HepG2 (cell line): ENCODE data around the gene TCEAL8. TPM values are rescaled to one million over a fixed set of nuclear protein-coding genes. Genes with fewer than 3 reads are reported as not detected.

ENCODE experiments used
- ATAC-seq: fragments of 200-7000 bp; cut with Tn5 transposase; 3 replicates; pipeline ENCODE4 v1.9.1; 2020; ENCODE audit warnings: mild to moderate bottlenecking, moderate library complexity
- BruUV-seq: library from RNA; stranded (reverse); fragments of 400-500 nt; replicated peaks from 2 replicates; lab custom pipeline; 2021; lab: Mats Ljungman, UMichigan
- CTCF ChIA-PET: fragments of 300-600 bp; formaldehyde crosslinking; extraction: SDS; loops from one replicate; lab custom pipeline; 2021; ENCODE audit warnings: low total read pairs, inconsistent platforms, low intra/inter-chr PET ratio; lab: Yijun Ruan, JAX
- POLR2A ChIA-PET: fragments of 350-600 bp; sonication (Branson Sonifier 250); formaldehyde crosslinking; loops from one replicate; lab custom pipeline; 2020; ENCODE audit warnings: antibody characterized with exemption, inconsistent platforms; lab: Yijun Ruan, JAX
- DNase-seq: peaks from one replicate; pipeline ENCODE4 v3.0.0-alpha.2; 2015; ENCODE audit warnings: low spot score
- FAIRE-seq: peaks from 3 replicates; lab custom pipeline; 2011; peaks lifted over from hg19 to GRCh38; lab: Jason Lieb, UNC
- H2AFZ ChIP-seq: one replicate; pipeline ENCODE4 v1.6.1; 2011; ENCODE audit warnings: low read length, inconsistent platforms
- H3K27ac ChIP-seq: fragments of 300-600 bp; 3 replicates; pipeline ENCODE4 v1.8.0; 2011; ENCODE audit warnings: mixed run types, mild to moderate bottlenecking, mixed read lengths, low read length, inconsistent platforms; ENCODE audit not compliant: insufficient read depth; ENCODE audit errors: extremely low read length
- H3K27me3 ChIP-seq, 2 experiments: fragments of 200-600 bp in 1 of 2; 2 replicates in 1 of 2; 3 replicates in 1 of 2; pipeline versions ENCODE4 v1.6.0 to v1.8.0; 2011; ENCODE audit warnings: low read length in 2 of 2, mild to moderate bottlenecking in 2 of 2, moderate library complexity in 2 of 2, inconsistent platforms in 1 of 2; ENCODE audit not compliant: insufficient read depth in 2 of 2, control insufficient read depth in 1 of 2
- H3K36me3 ChIP-seq, 2 experiments: fragments of 200-600 bp in 1 of 2; replicated peaks in 1 of 2; 2 replicates in 1 of 2; 3 replicates in 1 of 2; pipeline versions ENCODE4 v1.5.1 to v1.8.0; 2011; ENCODE audit warnings: low read length in 2 of 2, inconsistent platforms in 1 of 2; ENCODE audit not compliant: insufficient read depth in 2 of 2, control insufficient read depth in 1 of 2
- H3K4me1 ChIP-seq: 2 replicates; pipeline ENCODE4 v1.5.1; 2012; ENCODE audit warnings: low read length, inconsistent platforms; ENCODE audit not compliant: insufficient read depth
- H3K4me2 ChIP-seq: 2 replicates; pipeline ENCODE4 v1.6.0; 2011; ENCODE audit warnings: low read depth, low read length, inconsistent platforms
- H3K4me3 ChIP-seq, 3 experiments: fragments of 200-600 bp in 1 of 3; sonication (generic), shearing (Covaris generic) in 1 of 3; replicated peaks in 1 of 3; 2 replicates each; pipeline ENCODE4 v1.5.1; 2011 to 2016; ENCODE audit warnings: low read length in 3 of 3, inconsistent platforms in 2 of 3, low read depth in 2 of 3, mild to moderate bottlenecking in 2 of 3, control low read depth in 1 of 3, mixed read lengths in 1 of 3; ENCODE audit not compliant: insufficient read depth in 1 of 3
- H3K79me2 ChIP-seq: one replicate; pipeline ENCODE4 v1.6.1; 2011; ENCODE audit warnings: low read length, inconsistent platforms; ENCODE audit not compliant: insufficient read depth
- H3K9ac ChIP-seq: 2 replicates; pipeline ENCODE4 v1.6.0; 2011; ENCODE audit warnings: mild to moderate bottlenecking, low read depth, low read length, inconsistent platforms; ENCODE audit not compliant: insufficient read depth
- H3K9me3 ChIP-seq: 2 replicates; pipeline ENCODE4 v1.5.1; 2012; ENCODE audit warnings: mild to moderate bottlenecking, low read length
- H4K20me1 ChIP-seq: 2 replicates; pipeline ENCODE4 v1.6.0; 2011; ENCODE audit warnings: inconsistent platforms, mild to moderate bottlenecking, low read length, moderate library complexity; ENCODE audit not compliant: insufficient read depth
- BRCA1 ChIP-seq: sonication (generic); formaldehyde crosslinking; IDR thresholded peaks from 2 replicates; pipeline ENCODE4 v1.4.0; 2020; ENCODE audit warnings: missing genetic modification reagents
- CENPBD1 ChIP-seq: sonication (generic); formaldehyde crosslinking; IDR thresholded peaks from 2 replicates; pipeline ENCODE4 v1.8.0; 2022; ENCODE audit warnings: missing genetic modification reagents, low read depth, mild to moderate bottlenecking, borderline replicate concordance
- GABPA ChIP-seq, 2 experiments: IDR thresholded peaks; 2 replicates each; pipeline ENCODE4 v1.6.1; 2011 to 2016; ENCODE audit warnings: low read depth in 2 of 2, low read length in 1 of 2, missing biosample characterization in 1 of 2, missing genetic modification characterization in 1 of 2
- HOXA3 ChIP-seq: sonication (generic); formaldehyde crosslinking; IDR thresholded peaks from 2 replicates; pipeline ENCODE4 v1.5.0; 2020; ENCODE audit warnings: missing genetic modification reagents
- HOXA9 ChIP-seq: sonication (generic); formaldehyde crosslinking; IDR thresholded peaks from 2 replicates; pipeline ENCODE4 v1.8.1; 2022; ENCODE audit warnings: missing genetic modification reagents, mild to moderate bottlenecking, moderate library complexity, borderline replicate concordance
- KLF12 ChIP-seq: sonication (generic); formaldehyde crosslinking; IDR thresholded peaks from 2 replicates; pipeline ENCODE4 v1.4.0; 2020; ENCODE audit warnings: missing genetic modification reagents, borderline replicate concordance
- SETDB1 ChIP-seq: sonication (generic); formaldehyde crosslinking; IDR thresholded peaks from 2 replicates; pipeline ENCODE4 v1.5.1; 2020; ENCODE audit warnings: missing genetic modification reagents, mild to moderate bottlenecking, borderline replicate concordance
- SNAPC2 ChIP-seq: sonication (generic); formaldehyde crosslinking; IDR thresholded peaks from 2 replicates; pipeline ENCODE4 v1.8.1; 2022; ENCODE audit warnings: mild to moderate bottlenecking, missing genetic modification reagents
- ZFP37 ChIP-seq: sonication (generic); formaldehyde crosslinking; IDR thresholded peaks from 2 replicates; pipeline ENCODE4 v1.4.0; 2020; ENCODE audit warnings: missing genetic modification reagents, borderline replicate concordance
- ZNF12 ChIP-seq: sonication (generic); formaldehyde crosslinking; IDR thresholded peaks from 2 replicates; pipeline ENCODE4 v1.5.0; 2020; ENCODE audit warnings: missing genetic modification reagents
- ZNF441 ChIP-seq: sonication (generic); formaldehyde crosslinking; IDR thresholded peaks from 2 replicates; pipeline ENCODE4 v1.7.0; 2021; ENCODE audit warnings: missing genetic modification reagents, borderline replicate concordance
- ZNF574 ChIP-seq: sonication (generic); formaldehyde crosslinking; IDR thresholded peaks from 2 replicates; pipeline ENCODE4 v1.4.0; 2020; ENCODE audit warnings: missing genetic modification reagents
- WGBS: methylation state at CpG from one replicate; pipeline ENCODE4 v1.1.6; 2017; ENCODE audit warnings: low lambda C conversion rate; 5-methylcytosine and 5-hydroxymethylcytosine counted together
- in situ Hi-C: cut with HindIII; loops from 2 replicates; pipeline ENCODE4 v1.10.0; 2017; ENCODE audit warnings: low pct_unique_long_range_greater_than_20kb; ENCODE audit not compliant: extremely low pct_ligation_motif_present
- intact Hi-C: fragments of 100-400 bp; cut with micrococcal nuclease; formaldehyde crosslinking; loops from one replicate; pipeline ENCODE4 v1.10.0; 2022; ENCODE audit not compliant: unreplicated experiment
- polyA plus RNA-seq, 8 experiments: library from polyadenylated mRNA; depleted of rRNA in 3 of 8; stranded (reverse) in 7 of 8; unstranded in 1 of 8; fragments of >200 nt; fragmentation: Illumina TruSeq in 4 of 8; extraction: Trizol in 4 of 8; gene quantifications; 2 replicates each; pipeline versions ENCODE4 v1.2.1 to v1.2.3, GENCODE V29; 2011 to 2016; ENCODE audit warnings: low read depth in 4 of 8, missing spikeins in 1 of 8, mixed read lengths in 1 of 8; ENCODE audit not compliant: insufficient read depth in 1 of 8
- total RNA-seq, 5 experiments: library from RNA; depleted of rRNA; stranded (reverse); fragments of >200 nt; fragmentation: Illumina TruSeq; extraction: Trizol; gene quantifications; 2 replicates each; pipeline ENCODE4 v1.2.3, GENCODE V29; 2016; ENCODE audit warnings: low read depth in 1 of 5

Gene TCEAL8
- total and polyA plus RNA-seq, 2 of the 13 experiments (the other 11 are each of a cell fraction or from before 2014, with no cell fraction given), result 20.0 to 40.8 TPM

DNA sequence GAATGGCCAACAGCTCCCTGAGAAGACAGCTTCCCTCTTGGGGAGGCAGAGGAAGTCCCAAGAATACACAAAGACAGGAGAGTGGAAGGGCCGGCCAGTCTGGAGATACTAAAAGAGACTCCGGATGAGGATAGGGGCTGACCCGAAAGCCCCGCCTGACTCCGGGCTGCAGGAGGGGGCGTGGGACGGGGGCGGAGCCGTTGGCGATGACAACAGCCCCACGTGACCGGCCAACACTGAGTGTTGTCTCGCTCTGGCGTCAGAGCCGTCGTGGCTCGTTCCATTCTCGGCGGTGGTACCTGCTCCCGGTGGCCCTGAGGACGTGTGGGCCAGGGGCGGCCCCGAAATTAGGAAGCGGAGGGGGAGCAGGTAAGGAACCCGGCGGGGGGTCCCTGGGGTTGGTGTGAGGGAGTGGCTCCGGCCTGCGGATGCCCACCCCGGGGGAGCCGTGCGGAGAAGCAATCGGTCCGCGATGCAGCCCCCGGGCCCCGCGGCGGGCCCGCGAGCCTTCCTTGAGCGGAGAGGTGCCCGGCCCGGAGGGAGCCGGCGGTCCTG is 40.0 kb downstream of the TCEAL8 start, which contains the start of gene BEX4:
BEX4 (plus strand) TSS at position 239 of the 555 bp plus-strand sequence. CDS start 1,046 bp downstream, outside the sequence.
- Histone ChIP-seq H3K79me2 (no peaks in the 10 kb centered on the region), H3K27me3 (no peaks in the 10 kb centered on the region), H3K4me1 (no peaks in the 10 kb centered on the region), H2AFZ (no peak within 1 kb of the TSS), H3K9me3 (no peaks in the 10 kb centered on the region), H3K27ac (no peak within 1 kb of the TSS), H3K9ac (no peak within 1 kb of the TSS), H3K36me3 (no peaks in the 10 kb centered on the region), H4K20me1 (no peaks in the 10 kb centered on the region), H3K4me2 (no peak within 1 kb of the TSS), H3K4me3 (no peak within 1 kb of the TSS)
- no peak for ATAC-seq
- FAIRE-seq, result no peak
- POLR2A ChIA-PET, result no interaction called here
- TF ChIP-seq HOXA3 (CRISPR knock-in tag) (no peak), ZNF12 (CRISPR knock-in tag) (no peak), HOXA9 (CRISPR knock-in tag) (no peak), CENPBD1 (CRISPR knock-in tag) (no peak), BRCA1 (no peak)
- no TSS peak for BruUV-seq
- in situ Hi-C loops (loop anchor here (25.0 kb wide), 1 partner anchor 247 kb away; no protein-coding TSS in a partner anchor), intact Hi-C loops (no loop called here)
- whole genome bisulfite sequencing, result no CpG with 5 or more reads among the region's 45 CpGs
- CTCF ChIA-PET, result no interaction called here
- no peak for DNase-seq

DNA sequence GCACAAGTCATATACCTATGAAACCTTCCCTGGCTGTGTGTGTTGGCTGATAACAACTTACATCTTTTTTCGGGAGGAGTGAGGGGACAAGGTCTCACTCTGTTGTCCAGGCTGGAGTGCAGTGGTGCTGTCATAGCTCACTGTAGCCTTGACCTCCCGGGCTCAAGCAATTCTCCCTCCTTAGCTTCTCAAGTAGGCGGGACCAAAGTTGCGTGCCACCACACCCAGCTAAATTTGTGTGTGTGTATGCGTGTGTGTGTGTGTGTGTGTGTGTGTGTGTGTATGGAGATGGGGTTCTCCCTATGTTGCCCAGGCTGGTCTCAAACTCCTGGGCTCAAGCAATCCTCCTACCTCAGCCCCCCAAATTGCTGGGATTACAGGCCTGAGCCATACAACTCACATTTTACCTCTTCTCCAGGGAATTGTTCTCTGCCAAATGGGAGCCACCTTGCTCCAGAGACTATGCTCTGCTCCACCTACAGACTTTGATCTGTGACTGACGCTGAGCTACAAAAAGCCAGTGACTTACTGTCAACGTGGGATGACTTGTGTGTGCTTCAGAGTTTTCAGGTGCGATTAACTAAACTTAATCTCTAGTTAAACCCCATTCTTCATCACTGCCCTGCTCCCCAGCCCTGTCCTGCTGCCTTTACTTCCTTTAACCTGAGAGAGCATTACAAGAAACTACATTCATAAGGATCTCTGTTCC is 42.1 kb downstream of the TCEAL8 start:
- no peaks in the 10 kb centered on the region for H3K36me3 ChIP-seq

More for the DNA sequence above, 42.1 kb downstream of the TCEAL8 start:
- Histone ChIP-seq H3K79me2 (no peaks in the 10 kb centered on the region), H3K4me2 (no peak overlapping the region), H3K27me3 (no peaks in the 10 kb centered on the region), H3K9ac (no peak overlapping the region)
- intact Hi-C loops, result no loop called here
- WGBS, result 18% methylated on average over 5 of the region's 8 CpGs
- TF ChIP-seq ZNF441 (CRISPR knock-in tag) (peak; percentile 49; the same call in 1 of the 2 replicates), GABPA (IDR thresholded peaks at IDR 0.05; ENCODE audit: low read depth, low read length) (no peak), GABPA (CRISPR knock-in tag; IDR thresholded peaks at IDR 0.05; ENCODE audit: low read depth) (no peak), ZNF574 (CRISPR knock-in tag) (no peak), SETDB1 (CRISPR knock-in tag) (no peak), ZFP37 (CRISPR knock-in tag) (no peak), SNAPC2 (CRISPR knock-in tag) (no peak), KLF12 (CRISPR knock-in tag) (no peak)
- TF ChIP-seq, all 625 proteins: peak for 1
- CTCF ChIA-PET, result no interaction called here
- DNase-seq (no peak), ATAC-seq (peak; percentile 30; the same call in 1 of the 3 replicates), FAIRE-seq (no peak)
- no peaks in the 10 kb centered on the region for H3K9me3 ChIP-seq
- H2AFZ ChIP-seq, result no peak overlapping the region
- BruUV-seq, result no TSS peak
- POLR2A ChIA-PET, result no interaction called here
- no peaks in the 10 kb centered on the region for H3K4me1 ChIP-seq
- H3K4me3 ChIP-seq, result no peak overlapping the region
- in situ Hi-C loops, result loop anchor here (25.0 kb wide), 1 partner anchor 249 kb away; no protein-coding TSS in a partner anchor
- no peaks in the 10 kb centered on the region for H4K20me1 ChIP-seq
- H3K27ac ChIP-seq, result no peak overlapping the region
